Epidermal melanocyte (primary cell): ENCODE results near the gene BTK.
A peak's percentile ranks its signal among the peaks of the same experiment; 100 is the strongest.

Source experiments
- DNase-seq: peaks from one replicate; pipeline ENCODE4 v3.0.0; 2011; ENCODE audit warnings: low spot score; ENCODE audit not compliant: insufficient read length

BTK gene

DNA sequence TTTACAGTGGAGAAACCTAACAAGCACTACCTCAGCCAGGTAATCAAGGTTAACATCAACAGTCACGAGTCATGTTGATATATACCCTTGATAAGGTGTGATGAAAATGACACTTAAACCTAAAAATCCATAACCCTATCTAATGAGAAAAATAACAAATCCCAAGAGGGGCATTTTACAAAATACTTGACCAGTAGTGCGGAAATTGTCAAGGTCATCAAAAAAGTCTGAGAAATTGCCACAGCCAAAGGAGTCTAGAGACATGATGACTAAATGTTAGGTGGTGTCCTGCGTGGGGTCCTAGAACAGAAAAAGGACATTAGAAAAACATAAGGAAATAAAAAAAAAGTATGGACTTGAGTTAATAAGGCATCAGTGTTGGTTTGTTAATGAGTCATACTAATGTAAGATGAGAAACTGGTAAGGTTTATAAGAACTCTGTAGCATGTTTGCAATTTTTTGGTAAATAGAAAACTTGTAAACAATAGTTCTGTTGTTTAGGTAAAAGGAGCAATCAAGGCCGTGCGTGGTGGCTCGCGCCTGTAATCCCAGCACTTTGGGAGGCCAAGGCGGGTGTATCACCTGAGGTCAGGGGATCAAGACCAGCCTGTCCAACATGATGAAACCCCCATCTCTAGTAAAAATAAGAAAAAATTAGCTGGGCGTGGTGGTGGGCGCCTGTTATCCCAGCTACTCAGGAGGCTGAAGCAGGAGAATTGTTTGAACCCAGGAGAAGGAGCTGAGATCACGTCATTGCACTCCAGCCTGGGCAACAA lies 7.7 kb upstream of the BTK start:
- DNase-seq: no peak

DNA sequence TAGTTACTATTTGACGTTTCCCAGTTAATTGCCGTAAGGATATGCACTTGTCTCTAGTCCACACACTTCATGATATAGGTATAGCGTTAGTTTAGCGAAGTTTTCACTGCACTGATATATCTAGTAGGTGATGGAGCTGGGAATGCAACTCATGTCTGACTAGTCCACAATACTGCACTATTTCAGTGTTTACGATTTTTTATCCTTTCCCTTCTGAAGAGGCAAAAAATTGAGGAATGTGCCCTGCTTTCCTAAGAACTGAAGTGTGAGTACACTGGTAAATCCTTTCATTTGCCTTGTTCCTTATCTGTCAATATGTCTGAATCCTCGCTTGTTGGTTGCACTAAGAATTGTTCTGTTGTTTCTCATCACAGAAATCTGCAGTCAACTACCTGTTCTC lies 5.8 kb upstream of the BTK start:
- no peak for DNase-seq

DNA sequence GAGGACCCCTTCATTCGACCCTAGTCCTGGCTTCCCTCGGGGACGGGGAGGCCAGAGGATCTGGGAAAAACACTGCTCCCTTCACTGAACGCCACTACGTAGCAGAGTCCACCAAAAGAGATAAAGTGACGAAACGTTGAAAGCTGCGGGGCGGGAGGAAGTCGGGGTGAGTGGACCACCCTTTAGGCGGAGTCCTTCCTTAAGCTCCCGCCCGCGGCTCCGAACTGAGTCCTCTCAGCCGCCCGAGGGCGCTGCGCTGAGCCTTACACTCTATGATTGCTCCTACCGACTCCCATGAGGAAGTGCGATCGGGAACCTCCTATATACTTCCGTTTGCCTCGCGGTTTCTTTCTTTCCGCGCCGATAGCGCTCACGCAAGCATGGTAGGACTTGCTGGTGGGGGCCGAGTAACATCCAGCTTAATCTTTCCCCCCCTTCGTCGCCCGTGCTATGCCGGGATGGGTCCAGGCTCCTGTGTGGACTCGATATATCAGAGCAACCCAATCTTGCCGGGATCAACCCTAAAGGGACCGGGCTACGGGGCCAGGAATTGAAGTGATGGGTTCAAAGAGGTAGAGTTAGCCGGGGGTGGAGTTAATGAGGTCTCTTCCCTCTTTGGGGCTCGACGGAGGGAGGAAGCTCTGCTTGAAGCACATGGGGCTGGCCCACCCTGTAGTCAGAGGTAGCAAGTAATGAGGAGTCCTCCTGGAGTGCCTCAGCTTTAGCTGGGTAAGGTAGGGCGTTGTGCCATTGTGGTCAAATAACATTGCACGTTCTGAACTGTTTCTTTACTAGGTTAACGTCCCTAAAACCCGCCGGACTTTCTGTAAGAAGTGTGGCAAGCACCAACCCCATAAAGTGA lies 4.9 kb upstream of the BTK start, which contains the start of gene RPL36A:
Gene RPL36A (plus strand): TSS at position 348 of the 862 bp plus-strand sequence. CDS start 33 bp downstream, at position 381.
- DNase-seq: peak; percentile 58

DNA sequence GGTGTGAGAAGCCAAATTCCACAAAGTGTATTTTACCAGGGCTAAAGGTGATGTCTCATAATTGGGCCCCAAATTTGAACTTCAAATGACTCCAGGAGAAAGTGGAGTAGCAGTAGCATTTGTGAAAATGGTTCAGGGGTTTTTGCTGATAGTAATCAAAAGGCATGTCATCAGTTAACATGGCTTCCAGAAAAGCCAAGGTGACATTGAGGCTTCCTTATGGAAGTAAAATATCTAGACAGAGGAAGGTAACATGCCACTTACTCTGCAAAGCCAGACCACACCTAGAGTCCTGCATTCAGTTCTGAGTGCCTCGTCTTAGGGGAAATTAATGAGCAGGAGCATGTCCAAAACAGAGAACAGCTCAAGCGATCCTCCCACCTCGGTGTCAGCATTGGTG lies 2.6 kb upstream of the BTK start:
- no peak for DNase-seq

DNA sequence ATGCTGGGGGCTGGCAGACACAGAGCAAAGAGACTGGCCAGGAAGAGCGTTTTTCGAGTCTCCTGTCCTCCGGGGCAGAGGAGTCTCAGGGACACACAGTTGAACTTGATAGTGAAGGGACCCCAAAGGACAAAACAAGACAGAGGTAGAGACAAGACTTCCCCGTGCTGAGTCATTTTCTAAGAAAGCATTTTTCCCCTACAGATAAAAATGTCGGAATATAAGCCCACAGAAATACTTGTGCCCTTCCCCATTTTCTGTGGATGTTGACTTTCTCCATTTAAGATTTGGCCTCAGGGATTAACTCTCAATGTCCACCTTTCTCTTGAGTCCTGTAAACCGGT lies 523 bp upstream of the BTK start:
- no peak for DNase-seq

DNA sequence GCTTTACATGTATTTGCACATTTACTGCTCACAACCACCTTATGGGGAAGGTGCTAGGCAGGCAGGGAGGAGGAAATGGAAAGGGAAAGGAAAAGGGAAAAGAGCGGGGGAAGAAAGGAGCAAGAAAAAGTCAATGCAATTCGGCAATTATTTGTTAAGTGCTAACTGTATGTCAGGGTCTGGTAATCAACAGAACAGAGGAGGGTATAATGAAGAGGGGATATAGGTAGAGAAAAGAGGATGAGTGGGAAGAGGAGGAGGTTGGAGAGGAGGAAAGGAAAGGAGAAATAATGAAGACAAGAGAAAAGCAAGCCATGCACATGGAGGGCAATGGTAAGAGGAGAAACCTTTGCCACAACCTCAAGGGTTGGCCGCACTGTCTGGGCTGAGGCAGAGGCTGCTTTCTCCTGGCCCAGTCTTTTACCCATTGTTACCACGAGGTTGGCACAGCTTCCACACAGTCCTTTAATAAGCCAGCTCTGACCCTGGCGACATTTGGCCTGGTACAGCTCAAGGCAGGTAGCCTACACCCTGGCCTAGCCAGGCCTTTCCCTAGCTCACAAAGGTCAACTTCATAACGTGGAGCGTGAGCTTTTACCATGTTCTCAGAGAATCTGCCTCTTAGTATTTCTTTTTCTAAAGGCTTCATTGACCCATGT lies 836 bp downstream of the BTK start:
- DNase-seq: no peak

DNA sequence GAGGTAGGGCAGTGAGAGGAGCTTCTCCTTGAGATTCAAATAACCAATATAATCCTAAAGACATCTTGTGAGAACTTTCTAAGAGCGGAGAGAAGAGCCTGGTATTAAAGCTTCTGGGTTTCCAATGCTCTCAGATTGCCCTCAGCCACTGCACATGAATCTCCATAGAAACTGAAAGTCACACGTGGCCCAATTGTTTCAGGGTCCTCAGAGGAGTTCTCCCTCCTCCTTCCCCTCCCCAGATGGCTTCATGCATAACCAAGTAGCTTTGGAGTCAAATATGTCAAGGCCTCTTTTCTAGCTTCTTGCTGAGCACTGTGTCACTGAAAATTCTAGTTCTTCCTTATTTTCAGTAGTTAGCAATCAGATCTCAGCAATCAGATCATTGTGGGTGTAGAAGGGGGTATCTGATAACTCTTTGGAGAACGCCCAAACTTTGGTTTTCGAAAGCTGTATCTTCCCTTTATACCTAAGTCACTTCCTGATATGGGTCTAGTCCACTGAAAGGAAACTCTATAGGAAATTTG lies 2.2 kb downstream of the BTK start:
- DNase-seq: no peak

DNA sequence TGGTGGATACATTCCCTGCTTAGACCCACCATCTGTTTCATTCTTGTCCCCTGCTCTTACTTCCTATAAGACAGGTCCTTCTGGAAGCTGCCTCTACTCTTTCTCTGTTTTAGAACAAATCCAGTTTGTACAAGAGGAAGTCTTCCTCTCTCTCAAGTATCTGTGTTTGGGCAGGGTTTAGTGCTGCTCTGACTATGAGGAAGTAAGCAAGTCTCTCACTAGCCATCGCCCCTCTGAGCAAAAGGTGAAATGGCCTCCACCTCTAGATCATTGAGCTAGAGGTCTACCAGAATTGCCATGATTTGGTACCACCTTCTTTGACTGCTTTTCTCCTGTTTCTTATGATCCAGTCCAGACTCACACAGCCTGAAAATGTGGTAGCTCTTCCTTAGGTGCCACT lies 8.4 kb downstream of the BTK start:
- no peak for DNase-seq

DNA sequence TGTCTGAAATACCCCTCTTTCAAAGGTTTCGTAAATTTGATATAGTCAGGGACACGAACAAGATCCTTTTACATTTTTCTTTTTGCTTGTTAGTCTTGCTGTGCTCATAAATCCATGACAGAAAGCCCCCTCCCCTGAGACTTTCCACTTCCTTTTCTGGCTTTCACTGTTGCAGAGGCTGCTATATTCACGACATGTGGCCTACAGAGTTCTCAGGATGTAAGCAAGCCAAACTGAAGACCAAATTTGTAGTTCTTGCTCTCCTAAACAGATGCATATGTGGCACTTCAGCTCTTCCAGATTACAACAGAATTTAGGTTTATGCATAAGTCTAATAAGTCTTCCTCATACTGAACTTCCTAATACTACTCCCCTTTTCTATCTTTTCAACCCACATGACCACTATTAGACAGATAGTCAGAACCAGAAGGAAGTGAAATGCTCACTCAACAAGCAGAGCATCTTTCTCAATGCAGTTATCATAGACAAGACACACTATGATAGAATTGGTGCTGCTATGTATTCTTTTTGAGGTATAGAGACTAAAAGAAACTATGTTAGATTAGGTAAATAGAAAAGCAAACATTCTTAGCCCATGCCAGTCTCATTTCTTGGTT lies 15.0 kb downstream of the BTK start:
- no peak for DNase-seq

DNA sequence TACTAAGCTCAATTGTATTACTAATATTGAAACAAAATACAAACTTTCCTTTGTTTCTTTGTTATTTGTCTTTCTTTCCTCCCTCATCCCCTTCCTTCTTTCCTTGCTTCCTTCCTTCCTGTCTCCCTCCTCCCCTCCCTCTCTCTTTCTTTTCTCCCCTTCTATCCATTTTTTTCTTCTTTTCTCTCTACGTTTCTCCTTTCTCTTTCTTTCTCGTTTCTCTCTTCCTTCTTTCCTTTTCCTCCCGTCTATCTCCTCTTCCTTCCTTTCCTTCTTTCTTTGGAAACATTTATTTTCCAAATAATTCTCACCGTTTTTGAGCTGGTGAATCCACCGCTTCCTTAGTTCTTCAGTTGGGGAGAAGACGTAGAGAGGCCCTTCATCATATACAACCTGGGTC lies 16.3 kb downstream of the BTK start:
- no peak for DNase-seq

DNA sequence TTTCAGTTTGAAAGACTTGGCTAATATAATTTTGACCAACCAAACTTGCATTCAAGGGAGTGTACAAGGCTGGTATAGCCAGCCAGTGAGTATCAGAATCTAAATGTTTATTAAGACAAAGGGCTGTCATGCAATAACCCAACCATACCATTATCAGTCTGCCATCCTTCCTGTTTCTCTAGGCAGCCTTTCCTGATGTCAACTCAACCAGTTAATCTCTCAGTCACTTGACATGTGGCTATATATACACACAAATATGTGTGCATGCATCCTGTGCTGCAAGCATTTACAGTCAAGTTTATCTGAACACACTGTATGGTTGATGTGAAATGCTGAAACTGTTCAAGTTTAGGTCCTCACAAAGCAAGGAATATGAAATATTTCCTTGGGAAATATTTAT lies 17.2 kb downstream of the BTK start:
- no peak for DNase-seq

DNA sequence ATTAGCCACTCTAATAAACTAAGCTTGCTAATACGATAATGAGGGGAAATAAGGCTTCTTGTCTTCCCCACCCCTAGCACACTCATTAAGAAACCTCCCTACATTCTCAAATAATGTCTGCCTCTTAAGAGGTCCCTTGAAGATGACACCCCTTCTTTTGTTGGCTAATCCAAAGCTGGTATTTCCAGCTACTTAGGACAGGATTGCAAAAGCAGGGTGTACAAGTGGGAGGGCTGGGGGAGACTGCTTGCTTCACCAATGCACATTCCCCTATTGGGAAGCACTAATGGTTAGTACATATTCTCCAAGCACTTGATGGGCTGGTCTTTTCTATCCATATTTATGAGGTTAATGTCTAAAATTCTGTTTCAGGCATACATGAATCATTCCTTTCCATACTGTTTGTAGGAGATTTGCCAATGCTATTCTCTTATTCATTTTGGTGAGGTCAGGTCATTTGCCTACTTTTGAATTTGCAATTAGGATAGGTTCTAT lies 20.6 kb downstream of the BTK start:
- no peak for DNase-seq

DNA sequence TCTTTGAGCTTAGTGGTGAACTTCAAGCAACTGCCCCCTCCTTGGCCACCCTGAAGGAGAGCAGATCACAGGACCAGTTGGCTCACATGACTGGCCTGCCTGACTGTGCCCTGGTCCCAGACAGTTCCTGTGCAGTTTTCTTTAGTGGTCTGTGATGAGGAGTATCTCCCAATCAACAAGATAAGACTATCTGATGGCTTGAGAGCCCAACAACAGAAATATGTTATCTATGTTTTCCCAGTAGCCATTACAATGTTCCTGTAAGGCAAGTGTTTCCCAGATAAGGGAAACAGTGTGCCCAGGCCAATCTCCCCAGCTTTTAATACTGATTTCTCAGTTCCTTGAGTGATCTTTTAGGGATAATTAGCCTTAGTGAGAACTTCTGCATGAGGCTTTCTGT lies 23.2 kb downstream of the BTK start:
- no peak for DNase-seq

DNA sequence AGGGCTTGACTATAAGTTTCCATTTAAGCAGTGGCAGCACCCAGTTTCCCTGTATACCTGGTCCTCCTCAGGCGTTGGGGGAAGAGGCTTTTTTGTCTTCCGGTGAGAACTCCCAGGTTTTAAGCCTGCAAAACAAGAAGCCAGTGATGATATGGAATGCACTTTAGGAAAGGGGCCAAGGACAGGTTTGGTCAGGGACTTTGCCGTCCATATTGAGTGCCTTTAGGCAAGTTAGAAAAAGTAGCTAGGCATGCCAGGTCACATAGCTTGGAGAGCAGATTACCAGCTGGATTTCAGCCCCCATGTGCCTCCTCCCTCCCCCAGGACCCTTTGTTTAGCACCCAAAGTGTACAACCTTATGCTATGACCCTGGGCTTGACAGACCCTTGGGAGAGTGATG lies 23.9 kb downstream of the BTK start:
- DNase-seq: no peak

DNA sequence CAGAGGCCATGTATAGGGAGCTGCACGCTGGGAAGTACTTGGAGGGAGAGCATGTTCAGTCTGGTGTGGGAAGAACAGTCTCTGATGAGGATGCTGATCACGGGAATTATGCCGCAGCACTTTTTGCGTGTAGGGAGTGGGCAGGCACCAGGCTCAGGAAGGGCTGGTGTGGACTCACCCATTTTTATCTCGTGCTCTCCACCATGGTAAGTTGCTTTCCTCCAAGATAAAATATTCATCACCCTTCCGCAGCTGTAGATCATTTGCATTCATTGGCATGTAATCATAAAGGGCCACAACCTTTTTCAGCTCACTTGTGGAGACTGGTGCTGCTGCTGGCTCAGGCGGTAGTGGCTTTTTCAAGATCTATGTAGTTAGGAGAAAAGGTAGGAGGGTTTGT lies 25.6 kb downstream of the BTK start:
- no peak for DNase-seq

DNA sequence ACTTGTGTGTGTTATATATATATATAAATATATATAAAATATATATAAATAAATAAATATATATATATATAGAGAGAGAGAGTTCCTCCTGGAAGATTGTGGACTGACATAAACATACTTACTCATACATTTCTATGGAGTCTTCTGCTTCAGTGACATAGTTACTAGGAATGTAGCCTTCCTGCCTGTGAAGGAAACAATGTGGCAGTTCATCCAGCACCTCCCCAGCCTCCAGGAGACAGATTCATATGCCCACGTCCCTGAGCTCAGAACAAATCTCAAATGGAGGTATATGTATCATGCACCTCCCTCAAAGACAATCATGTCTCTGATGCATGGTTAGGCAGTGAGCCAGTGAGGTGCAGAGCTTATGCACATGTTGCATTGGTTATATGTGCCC lies 26.0 kb downstream of the BTK start:
- no peak for DNase-seq

DNA sequence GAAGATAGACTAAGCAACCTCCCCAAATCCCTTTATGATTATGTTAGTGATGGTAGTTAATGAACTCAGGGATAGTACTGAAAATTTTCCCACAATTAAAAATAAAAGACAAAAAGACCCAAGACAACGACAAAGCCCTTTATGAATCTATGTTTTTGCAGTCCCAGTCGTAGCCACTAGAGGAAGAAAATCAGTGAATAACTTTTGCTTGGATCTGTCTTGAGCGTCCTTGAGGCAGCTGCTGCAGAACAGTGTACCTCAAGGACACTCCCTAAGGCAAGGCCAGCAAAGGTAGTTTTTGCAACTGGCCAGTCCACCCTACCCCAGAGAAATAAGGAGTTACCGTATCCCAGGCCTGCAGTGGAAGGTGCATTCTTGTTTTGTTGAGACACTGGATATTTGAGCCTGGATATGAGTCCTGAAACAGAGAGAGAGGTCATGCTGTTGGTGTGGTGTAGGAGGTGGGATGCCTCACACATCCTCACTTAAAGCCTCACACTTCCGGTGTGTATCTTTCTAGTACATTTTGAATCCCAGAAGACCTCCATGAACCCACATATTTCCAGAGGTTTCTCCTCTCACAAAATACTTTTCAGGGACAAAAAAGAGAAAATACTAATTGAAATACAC lies 28.7 kb downstream of the BTK start:
- no peak for DNase-seq

DNA sequence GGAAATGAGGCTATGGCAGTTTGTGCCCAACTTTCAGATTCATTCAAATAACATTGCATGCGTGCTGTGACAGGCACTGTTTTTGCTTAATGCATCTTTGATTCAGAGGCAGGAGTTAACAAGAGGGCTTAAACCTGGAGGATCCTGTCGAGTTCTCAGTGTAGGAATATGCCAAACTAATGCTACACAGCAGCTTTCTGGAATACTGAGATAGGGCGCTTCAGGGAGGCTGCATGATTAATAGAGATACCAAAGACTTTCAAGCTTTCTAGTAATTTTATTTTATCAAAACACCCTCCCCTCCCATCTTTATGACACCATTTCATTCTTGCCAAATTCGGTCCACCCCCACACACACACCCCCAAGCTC lies 36.8 kb downstream of the BTK start:
- no peak for DNase-seq

DNA sequence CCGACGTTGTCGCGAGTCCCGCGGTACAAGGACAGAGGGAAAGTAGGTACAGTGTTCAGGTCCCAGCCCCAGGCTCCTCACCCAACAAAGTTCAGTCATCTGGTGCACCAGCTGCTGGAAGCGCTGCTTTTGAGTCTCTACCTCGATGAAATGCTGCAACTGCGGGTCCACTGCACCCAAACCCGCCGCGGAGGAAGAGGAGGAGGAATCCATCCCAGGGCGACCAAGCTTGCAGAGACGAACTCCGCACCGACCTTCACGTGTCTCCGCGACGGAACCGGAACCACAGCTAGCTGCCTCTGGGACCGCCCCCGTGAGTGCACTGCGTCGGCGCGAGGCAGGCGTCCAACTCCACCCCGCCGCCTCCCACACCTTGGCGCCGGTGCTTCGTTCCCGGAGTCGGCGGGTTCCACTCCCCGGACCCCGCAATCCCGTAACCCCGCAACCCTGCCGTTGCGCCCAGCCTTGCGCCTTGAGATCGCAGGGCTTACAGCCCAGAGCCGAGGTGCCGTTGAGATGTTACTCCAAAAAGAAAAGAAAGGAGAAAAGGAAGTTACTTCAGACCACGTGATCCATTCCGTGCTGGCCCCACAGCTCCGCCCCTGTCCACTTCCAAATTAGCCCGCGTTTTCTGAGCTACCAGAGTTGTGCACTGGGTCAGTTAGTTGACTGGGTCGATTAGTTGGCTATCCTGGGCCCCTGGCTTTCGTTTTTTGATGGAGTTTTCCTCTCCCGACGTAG lies 37.4 kb downstream of the BTK start, which contains the start of gene TIMM8A:
Gene TIMM8A (minus strand): TSS at position 291 of the 741 bp plus-strand sequence. CDS start 78 bp downstream, at position 213.
- peak; percentile 64 for DNase-seq

DNA sequence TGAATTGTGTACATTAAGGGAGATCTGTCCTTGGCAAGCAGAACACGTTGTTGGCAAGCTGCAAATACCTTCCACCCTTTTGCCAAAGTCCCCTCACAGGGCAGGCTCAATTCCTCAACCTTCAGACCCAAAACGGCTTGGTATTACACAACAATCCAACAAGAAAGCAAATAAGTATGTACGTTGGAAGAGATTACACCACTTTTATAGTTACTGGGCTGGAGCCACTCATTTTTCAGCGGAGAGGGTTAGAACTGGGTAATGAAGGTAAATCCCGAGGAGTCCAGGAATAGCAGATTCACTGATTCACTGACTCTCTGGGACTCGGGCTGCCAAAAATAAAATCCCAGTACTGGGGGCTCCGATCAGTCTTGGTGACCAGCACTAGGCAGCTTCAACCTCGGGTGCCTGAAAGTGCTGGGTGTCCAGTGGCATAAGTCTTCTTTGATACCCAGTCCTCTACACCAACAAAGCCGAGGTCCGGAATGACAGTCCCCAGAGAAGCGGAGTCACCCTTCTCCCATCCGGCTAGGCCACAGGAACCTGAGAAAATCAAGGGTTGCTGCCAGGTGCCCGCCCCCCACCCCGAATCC lies 38.0 kb downstream of the BTK start:
- no peak for DNase-seq
